ENCODE measurements around the gene NDUFS8.

NDUFS8 gene

GRCh38 chr11:68049509-68050370 is 19.3 kb downstream of the NDUFS8 start:
- DNase-seq (ENCODE audit: low read depth in 2 of 2), result no peak

- no peak for DNase-seq (ENCODE audit: low read depth in 2 of 2)
Measured at GRCh38 chr11:68050371-68050841, 19.9 kb downstream of the NDUFS8 start.

- no peak for DNase-seq (ENCODE audit: low read depth in 2 of 2)
Measured at GRCh38 chr11:68051191-68052136, 21.0 kb downstream of the NDUFS8 start.

GRCh38 chr11:68052137-68052873 is 21.8 kb downstream of the NDUFS8 start:
- no peak for DNase-seq (ENCODE audit: low read depth in 2 of 2)

- no peak for DNase-seq (ENCODE audit: low read depth in 2 of 2)
Measured at GRCh38 chr11:68053117-68053516, 22.6 kb downstream of the NDUFS8 start.

- DNase-seq (ENCODE audit: low read depth in 2 of 2), result no peak
Measured at GRCh38 chr11:68053981-68054812, 23.7 kb downstream of the NDUFS8 start.

- no peak for DNase-seq (ENCODE audit: low read depth in 2 of 2)
Measured at GRCh38 chr11:68056317-68057285, 26.1 kb downstream of the NDUFS8 start.

GRCh38 chr11:68057807-68058206 is 27.3 kb downstream of the NDUFS8 start:
- no peak for DNase-seq (ENCODE audit: low read depth in 2 of 2)

GRCh38 chr11:68061508-68061907 is 31.0 kb downstream of the NDUFS8 start:
- DNase-seq (ENCODE audit: low read depth in 2 of 2), result no peak

- DNase-seq (ENCODE audit: low read depth in 2 of 2), result no peak
Measured at GRCh38 chr11:68064926-68065325, 34.4 kb downstream of the NDUFS8 start.

- DNase-seq (ENCODE audit: low read depth in 2 of 2), result no peak
Measured at GRCh38 chr11:68065841-68066240, 35.4 kb downstream of the NDUFS8 start.

- DNase-seq (ENCODE audit: low read depth in 2 of 2), result no peak
Measured at GRCh38 chr11:68066742-68067141, 36.3 kb downstream of the NDUFS8 start.

GRCh38 chr11:68067991-68068390 is 37.5 kb downstream of the NDUFS8 start:
- DNase-seq (ENCODE audit: low read depth in 2 of 2), result no peak

GRCh38 chr11:68071281-68072048 is 41.0 kb downstream of the NDUFS8 start:
- no peak for DNase-seq (ENCODE audit: low read depth in 2 of 2)

- no peak for DNase-seq (ENCODE audit: low read depth in 2 of 2)
Measured at GRCh38 chr11:68074584-68075352, 44.3 kb downstream of the NDUFS8 start.

- DNase-seq (ENCODE audit: low read depth in 2 of 2), result no peak
Measured at GRCh38 chr11:68076371-68077042, 46.0 kb downstream of the NDUFS8 start.

Data from stimulated activated CD8-positive, alpha-beta memory T cell treated with anti-CD3 and anti-CD28 coated beads, Interleukin-15, amount 100 ng/mL, for 4 hours (primary cell).